Activated T-cell treated with anti-CD3 and anti-CD28 coated beads, Interleukin-2, amount 50 U/mL, for 4 hours (primary cell): Measurements from ENCODE around the gene CEBPG. TPM values are rescaled to one million over a fixed set of nuclear protein-coding genes. Genes with fewer than 3 reads are reported as not detected.

ENCODE experiments used
- ATAC-seq, 2 donors: fragments of 200-7000 bp; cut with Tn5 transposase; one replicate each; pipeline ENCODE4 v1.10.0; 2021
- DNase-seq: peaks from one replicate; pipeline ENCODE4 v3.0.0-alpha.2; 2020
- H3K27me3 Mint-ChIP-seq: one replicate; pipeline ENCODE4 v1.8.0; 2021; ENCODE audit warnings: low read depth, mixed read lengths
- H3K36me3 Mint-ChIP-seq: one replicate; pipeline ENCODE4 v1.8.0; 2022; ENCODE audit warnings: mixed read lengths; ENCODE audit not compliant: insufficient read depth
- H3K4me1 Mint-ChIP-seq: one replicate; pipeline ENCODE4 v1.8.0; 2021; ENCODE audit warnings: low read depth, mixed read lengths
- H3K4me3 Mint-ChIP-seq: one replicate; pipeline ENCODE4 v1.8.0; 2021; ENCODE audit warnings: mild to moderate bottlenecking, moderate library complexity, mixed read lengths
- H3K9me3 Mint-ChIP-seq: one replicate; pipeline ENCODE4 v1.8.0; 2021; ENCODE audit warnings: mixed read lengths
- total RNA-seq, 3 donors: library from RNA; stranded (reverse); gene quantifications; one replicate each; pipeline ENCODE4 v1.2.1, GENCODE V29; 2021

CEBPG gene
- total RNA-seq, 3 donors from 2014 or later: 28.8 to 32.2 (median 28.8) TPM

GRCh38 chr19:33393286-33394005, 19.9 kb downstream of the CEBPG start:
- ATAC-seq: no peak
- no peaks in the 10 kb centered on the region for H3K27me3 Mint-ChIP-seq

GRCh38 chr19:33394006-33394722, 20.7 kb downstream of the CEBPG start:
- no peak for ATAC-seq
- no peaks in the 10 kb centered on the region for H3K36me3 Mint-ChIP-seq
- H3K4me1 Mint-ChIP-seq: no peaks in the 10 kb centered on the region
- no peaks in the 10 kb centered on the region for H3K27me3 Mint-ChIP-seq
- H3K9me3 Mint-ChIP-seq: no peaks in the 10 kb centered on the region
- no peak overlapping the region for H3K4me3 Mint-ChIP-seq
- no peak for DNase-seq

More at GRCh38 chr19:33393286-33394005, 19.9 kb downstream of the CEBPG start:
- H3K4me1 Mint-ChIP-seq: no peaks in the 10 kb centered on the region
- no peaks in the 10 kb centered on the region for H3K9me3 Mint-ChIP-seq
- DNase-seq: no peak
- H3K4me3 Mint-ChIP-seq: no peak overlapping the region
- H3K36me3 Mint-ChIP-seq: no peaks in the 10 kb centered on the region

- DNase-seq (no peak), ATAC-seq (no peak)
- no peak overlapping the region for H3K4me3 Mint-ChIP-seq
- H3K27me3 Mint-ChIP-seq: no peaks in the 10 kb centered on the region
- no peaks in the 10 kb centered on the region for H3K9me3 Mint-ChIP-seq
- no peaks in the 10 kb centered on the region for H3K36me3 Mint-ChIP-seq
- H3K4me1 Mint-ChIP-seq: no peaks in the 10 kb centered on the region
Observed at GRCh38 chr19:33394723-33395560, 21.4 kb downstream of the CEBPG start.

GRCh38 chr19:33395561-33396550, 22.3 kb downstream of the CEBPG start:
- Mint-ChIP-seq H3K4me1 (no peaks in the 10 kb centered on the region), H3K4me3 (no peak overlapping the region), H3K36me3 (no peaks in the 10 kb centered on the region), H3K9me3 (no peaks in the 10 kb centered on the region), H3K27me3 (no peaks in the 10 kb centered on the region)
- ATAC-seq (no peak), DNase-seq (no peak)

- Mint-ChIP-seq H3K4me1 (no peaks in the 10 kb centered on the region), H3K9me3 (no peaks in the 10 kb centered on the region), H3K27me3 (no peaks in the 10 kb centered on the region), H3K36me3 (peaks cover 2% of the 10 kb centered on the region), H3K4me3 (no peak overlapping the region)
- ATAC-seq (no peak), DNase-seq (no peak)
Observed at GRCh38 chr19:33396701-33397535, 23.4 kb downstream of the CEBPG start.

GRCh38 chr19:33397536-33398360, 24.2 kb downstream of the CEBPG start:
- no peaks in the 10 kb centered on the region for H3K27me3 Mint-ChIP-seq
- no peak overlapping the region for H3K4me3 Mint-ChIP-seq
- no peaks in the 10 kb centered on the region for H3K9me3 Mint-ChIP-seq
- DNase-seq (no peak), ATAC-seq (no peak)
- no peaks in the 10 kb centered on the region for H3K4me1 Mint-ChIP-seq
- H3K36me3 Mint-ChIP-seq: peaks cover 2% of the 10 kb centered on the region

- Mint-ChIP-seq H3K36me3 (peaks cover 2% of the 10 kb centered on the region), H3K27me3 (no peaks in the 10 kb centered on the region), H3K4me1 (no peaks in the 10 kb centered on the region), H3K4me3 (no peak overlapping the region), H3K9me3 (no peaks in the 10 kb centered on the region)
- DNase-seq (no peak), ATAC-seq (no peak)
Observed at GRCh38 chr19:33398361-33399060, 25.0 kb downstream of the CEBPG start.

- Mint-ChIP-seq H3K9me3 (no peaks in the 10 kb centered on the region), H3K4me1 (no peaks in the 10 kb centered on the region), H3K27me3 (no peaks in the 10 kb centered on the region), H3K36me3 (peaks cover 2% of the 10 kb centered on the region), H3K4me3 (no peak overlapping the region)
- DNase-seq (no peak), ATAC-seq (no peak)
Observed at GRCh38 chr19:33399081-33399744, 25.7 kb downstream of the CEBPG start.

GRCh38 chr19:33399745-33400681, 26.5 kb downstream of the CEBPG start:
- Mint-ChIP-seq H3K4me3 (no peak overlapping the region), H3K4me1 (no peaks in the 10 kb centered on the region), H3K27me3 (no peaks in the 10 kb centered on the region), H3K9me3 (no peaks in the 10 kb centered on the region), H3K36me3 (peaks cover 2% of the 10 kb centered on the region)
- no peak for DNase-seq
- ATAC-seq: no peak

GRCh38 chr19:33400856-33401682, 27.6 kb downstream of the CEBPG start:
- no peak overlapping the region for H3K4me3 Mint-ChIP-seq
- no peaks in the 10 kb centered on the region for H3K4me1 Mint-ChIP-seq
- no peaks in the 10 kb centered on the region for H3K9me3 Mint-ChIP-seq
- peaks cover 2% of the 10 kb centered on the region for H3K36me3 Mint-ChIP-seq
- H3K27me3 Mint-ChIP-seq: no peaks in the 10 kb centered on the region
- ATAC-seq: no peak
- DNase-seq: no peak
